ENCODE measurements around the gene IGFBPL1.
A peak's percentile ranks its signal among the peaks of the same experiment; 100 is the strongest.
"Not testable (repeated sequence)": the region's sequence is repeated elsewhere in the genome, so short reads cannot be mapped to it uniquely, and the experiment has no call there.

IGFBPL1 gene, protein sequence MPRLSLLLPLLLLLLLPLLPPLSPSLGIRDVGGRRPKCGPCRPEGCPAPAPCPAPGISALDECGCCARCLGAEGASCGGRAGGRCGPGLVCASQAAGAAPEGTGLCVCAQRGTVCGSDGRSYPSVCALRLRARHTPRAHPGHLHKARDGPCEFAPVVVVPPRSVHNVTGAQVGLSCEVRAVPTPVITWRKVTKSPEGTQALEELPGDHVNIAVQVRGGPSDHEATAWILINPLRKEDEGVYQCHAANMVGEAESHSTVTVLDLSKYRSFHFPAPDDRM

DNA sequence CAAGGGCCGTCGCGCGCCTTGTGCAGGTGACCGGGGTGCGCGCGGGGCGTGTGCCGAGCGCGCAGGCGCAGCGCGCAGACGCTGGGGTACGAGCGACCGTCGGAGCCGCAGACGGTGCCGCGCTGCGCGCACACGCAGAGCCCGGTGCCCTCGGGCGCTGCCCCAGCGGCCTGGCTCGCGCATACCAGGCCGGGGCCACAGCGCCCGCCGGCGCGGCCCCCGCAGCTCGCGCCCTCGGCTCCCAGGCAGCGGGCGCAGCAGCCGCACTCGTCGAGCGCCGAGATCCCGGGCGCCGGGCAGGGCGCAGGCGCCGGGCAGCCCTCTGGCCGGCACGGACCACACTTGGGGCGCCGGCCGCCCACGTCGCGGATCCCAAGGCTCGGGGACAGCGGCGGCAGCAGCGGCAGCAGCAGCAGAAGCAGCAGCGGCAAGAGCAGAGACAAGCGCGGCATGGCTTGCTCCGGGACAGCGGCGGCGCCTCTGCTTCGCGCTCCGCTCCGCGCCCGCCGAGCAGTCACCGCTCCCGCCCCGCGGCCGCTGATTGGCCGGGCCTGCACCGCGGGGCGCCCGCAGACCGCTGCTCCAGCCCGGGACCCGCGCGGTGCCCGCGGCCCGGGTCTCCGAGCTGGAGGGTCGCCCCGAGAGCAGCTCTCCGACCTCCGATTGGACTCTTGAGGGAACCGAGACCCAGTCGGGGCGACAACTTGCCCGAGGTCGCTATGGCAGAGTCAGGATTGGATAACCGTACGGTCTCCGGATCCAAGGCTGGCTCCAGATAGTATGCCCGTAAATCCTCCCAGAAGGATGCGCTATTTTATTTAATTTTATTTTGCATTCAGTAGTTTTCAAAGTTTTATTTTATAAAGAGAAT, at the start of gene IGFBPL1:
Gene IGFBPL1, minus strand, starts transcription at position 482 of the 871 bp plus-strand sequence. Its CDS starts 30 bp downstream, at position 452.
- DNase-seq: peak in 1 of 2 experiments; percentile 18

DNA sequence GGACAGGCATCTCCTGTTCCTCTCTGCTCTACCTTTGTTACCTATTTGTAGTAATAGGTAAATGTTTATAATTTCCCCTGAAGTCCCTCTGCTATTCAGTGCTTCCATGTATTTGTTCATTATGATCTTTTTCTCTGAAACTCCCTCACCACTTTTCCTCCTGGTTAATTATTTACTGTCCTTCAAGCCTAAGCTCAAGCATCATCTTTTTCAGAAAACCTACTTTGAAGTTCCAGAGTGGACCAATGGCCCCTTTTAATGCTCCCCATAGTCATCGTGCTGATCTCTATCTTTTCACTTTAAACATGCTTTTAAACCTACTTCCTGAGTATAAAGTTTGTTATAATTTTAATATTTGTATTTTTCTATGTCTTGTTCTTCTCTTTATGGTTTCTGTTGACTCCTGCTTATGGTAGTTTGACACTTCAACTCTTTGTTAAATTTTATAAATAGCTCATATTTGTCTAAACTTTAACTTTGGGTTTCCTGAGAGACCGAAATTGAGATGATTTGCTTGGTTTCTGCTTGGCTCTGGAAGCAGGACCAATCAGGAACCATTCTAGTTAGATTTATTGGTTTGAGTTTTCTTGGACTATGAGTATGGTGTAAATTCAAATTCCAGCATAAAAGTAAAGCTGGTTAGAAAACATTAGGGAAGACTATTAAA, 48.5 kb upstream of the IGFBPL1 start:
- DNase-seq: not testable (repeated sequence)

DNA sequence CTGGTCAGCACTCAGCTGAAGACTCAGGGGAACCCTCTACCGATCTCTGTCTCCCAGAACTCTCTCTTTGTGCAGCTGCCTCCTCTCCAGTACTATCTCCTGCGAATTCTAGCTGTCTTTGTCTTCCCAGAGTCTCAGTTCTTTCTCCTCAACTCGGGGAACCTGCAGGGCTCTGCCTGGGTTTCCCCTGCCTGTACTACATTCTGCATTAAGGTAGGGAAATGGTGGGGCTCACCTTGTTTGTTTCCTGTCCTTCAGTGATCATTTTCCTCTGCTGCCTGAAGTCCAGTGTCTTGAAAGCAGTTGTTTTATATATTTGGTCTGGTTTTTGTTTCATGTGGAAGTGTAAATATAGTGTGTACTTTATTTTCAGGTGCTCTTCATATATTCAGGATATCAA, 43.1 kb upstream of the IGFBPL1 start:
- no peak for DNase-seq

DNA sequence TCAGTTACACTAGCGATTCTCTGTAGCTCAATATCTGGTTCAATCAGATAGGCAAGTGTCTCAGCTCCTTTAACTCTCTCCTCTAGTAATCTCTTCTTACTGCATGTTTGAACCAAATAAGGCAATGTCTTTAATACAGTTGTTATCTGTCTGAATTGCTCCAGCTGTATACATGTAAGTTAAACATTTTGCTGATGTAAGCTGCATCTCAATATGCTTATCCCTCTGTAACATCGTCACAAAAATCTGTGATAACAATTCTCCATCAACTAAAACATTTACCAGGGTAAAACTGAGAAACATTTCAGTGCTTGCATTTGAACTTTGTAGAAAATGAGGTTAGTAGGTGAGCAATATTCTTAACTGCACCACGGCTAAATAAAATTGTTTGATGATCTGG, 29.6 kb upstream of the IGFBPL1 start:
- DNase-seq: no peak

DNA sequence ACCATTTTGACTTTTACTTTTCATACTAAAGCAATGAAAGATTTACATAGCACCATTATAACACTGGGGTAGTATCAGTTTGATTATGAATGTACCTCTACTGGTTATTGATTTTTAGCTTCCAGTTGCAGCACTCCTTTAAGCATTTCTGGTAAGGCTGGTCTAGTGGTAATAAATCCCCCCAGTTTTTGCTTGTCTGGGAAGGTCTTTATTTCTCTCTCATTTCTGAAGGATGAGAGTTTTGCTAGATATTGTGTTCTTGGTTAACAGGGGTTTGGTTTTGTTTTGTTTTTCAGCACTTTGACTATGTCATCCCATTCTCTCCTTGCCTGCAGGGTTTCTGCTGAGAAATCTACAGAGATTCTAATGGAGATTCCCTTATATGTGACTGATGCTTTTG, 26.9 kb upstream of the IGFBPL1 start:
- no peak for DNase-seq

DNA sequence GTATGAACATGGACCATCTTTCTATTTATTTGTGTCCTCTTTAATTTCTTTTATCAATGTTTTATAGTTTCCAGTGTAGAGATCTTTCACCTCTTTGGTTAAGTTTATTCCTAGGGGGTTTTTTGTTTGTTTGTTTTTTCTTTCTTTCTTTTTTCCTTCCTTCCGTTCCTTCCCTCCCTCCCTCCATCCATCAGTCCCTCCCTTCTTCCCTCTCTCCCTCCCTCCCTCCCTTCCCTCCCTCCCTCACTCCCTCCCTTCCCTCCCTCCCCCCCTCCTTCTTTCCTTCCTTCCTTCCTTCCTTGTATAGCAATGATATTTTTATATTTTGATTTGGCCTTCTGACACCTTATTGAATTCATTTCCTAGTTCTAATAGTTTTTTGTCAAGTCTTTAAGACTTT, 23.4 kb upstream of the IGFBPL1 start:
- no peak for DNase-seq

DNA sequence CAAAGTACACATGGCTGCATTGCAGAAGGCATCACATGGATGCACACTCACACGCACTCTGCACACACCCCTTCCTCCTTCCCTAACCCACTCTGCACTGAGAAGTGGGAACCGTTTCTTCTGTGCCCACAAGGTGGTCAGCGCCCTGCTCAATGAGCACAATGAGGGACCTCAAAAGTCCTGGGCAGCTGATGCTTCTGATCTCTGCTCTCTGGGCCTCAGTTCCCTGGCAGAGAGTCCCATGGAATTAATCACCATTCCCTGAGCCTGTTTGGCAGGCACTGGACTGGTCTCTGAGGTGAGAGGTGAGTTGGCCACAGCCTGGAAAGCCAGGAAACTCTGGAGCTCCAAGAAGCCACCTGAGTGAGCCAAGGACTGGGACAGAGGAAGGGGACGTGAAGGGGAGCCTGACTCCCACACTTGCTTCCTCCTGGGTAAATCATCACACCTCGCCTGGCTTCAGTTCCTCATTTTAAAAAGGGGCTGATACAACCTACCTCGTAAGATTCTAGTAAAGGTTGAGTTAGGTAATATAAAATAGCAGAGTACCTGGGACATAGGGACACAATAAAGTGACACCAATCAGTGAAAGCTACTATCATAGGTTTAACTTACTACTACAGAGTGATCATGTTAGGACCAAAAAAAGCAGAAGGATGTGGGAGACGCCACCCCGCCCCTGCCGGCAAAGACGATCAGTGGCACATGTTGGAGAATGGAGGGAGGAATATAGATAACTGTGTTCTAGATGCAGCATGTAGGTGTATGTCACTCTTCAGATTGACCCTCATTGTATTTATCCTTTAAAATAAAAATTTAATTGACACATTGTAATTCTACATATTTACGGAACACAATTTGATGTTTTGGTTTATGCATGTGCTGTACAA, 21.1 kb upstream of the IGFBPL1 start:
- peak; percentile 67 to 84 for DNase-seq

DNA sequence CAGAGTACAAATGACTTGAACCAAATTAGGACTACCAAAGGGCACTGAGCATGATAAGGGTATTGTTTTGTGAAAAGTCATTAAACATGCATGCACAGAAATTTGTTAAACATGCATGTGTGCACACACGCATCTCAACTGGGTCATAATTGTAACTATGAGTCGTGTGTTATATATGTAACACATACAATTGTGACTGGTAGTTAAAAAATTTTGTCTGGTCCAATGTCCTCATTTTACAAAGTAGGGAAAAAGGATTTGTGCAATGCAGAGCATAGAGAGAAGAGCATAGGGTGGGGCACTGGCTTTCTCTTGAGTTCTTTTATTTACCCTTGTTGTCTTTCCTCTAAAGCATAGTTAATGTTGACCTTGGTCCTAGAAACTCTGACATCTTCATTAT, 19.3 kb upstream of the IGFBPL1 start:
- no peak for DNase-seq

DNA sequence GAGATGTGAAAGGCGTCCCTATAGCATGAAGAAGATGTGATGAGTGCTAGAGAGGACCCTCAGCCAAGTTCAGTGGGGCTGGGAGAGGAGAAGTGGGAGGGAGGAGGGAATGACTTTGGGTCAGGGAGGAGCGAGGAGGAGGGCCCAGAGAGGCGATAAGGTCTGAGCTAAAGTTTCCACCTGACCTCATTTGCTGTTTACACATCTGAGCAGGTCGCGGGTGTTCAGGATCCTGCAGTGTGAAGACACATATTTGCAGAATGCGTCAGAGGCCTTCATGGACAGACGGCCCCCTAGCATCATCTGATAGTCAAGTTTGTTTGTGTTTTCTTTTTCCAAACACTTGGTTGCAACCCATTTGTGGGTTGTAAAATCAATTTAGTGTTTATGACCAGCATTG, 18.9 kb upstream of the IGFBPL1 start:
- no peak for DNase-seq

DNA sequence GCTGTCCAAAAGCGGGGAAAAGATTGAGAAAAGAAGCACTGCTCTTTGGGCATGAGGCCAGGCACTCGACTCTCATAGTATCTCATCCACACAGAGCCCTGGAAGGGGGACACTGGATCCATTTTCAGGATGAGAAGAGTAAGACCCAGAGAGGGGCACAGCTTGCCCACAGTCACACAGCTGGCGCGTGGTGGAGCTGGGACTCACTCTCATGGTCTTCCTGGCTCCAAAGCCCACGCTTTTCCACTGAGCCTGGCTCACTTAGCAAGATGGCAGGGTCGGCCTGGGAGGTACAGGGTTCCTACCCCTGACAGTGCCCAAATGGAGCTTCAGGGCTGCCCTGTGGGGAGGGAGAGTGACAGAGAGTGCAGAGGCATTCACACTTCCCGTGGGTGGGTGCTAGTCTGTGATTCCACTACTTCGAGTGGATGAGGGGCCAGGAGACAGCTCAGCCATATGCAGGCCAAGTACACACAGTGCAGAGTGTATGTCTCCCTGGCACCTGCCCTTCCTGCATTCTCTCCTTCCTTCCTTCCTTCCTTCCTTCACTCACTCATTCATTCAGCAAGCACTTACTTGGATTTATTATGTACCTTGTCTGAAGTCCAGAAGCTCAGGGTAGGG, 18.3 kb upstream of the IGFBPL1 start:
- no peak for DNase-seq

DNA sequence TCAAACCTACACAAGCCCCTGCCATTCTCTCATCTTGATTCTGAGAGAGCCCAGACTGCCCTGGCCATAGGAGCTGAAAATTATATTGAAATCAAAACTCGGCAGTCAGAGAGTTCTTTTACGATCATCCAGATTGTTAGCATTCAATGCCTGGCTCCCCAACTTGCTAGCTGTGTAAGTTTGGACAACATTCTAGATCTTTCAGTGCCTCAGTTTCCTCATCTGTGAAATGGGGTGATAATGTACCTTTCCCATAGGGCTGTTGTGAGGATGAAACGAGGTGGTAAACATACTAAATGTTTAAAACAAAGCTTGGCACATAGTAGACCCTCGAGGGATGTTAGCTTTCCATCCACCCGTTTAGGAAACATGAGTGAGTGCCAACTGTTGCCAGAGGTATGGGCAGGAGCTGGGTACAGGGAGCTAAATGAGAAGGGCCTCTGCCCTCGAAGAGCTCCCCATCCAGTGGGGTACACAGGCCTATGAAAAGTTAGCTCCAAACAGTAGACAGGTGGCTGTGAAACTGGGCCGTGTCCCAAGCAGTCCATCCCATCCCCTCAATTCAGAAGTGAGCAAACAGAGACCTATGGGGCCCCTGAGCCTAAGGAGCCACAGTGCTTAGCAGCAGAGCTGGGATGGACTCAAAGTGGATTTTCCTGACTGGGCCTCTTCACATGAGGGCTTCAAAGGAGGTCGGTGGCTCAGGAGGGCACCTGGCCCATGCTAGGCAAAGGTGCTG, 17.3 kb upstream of the IGFBPL1 start:
- DNase-seq: no peak

DNA sequence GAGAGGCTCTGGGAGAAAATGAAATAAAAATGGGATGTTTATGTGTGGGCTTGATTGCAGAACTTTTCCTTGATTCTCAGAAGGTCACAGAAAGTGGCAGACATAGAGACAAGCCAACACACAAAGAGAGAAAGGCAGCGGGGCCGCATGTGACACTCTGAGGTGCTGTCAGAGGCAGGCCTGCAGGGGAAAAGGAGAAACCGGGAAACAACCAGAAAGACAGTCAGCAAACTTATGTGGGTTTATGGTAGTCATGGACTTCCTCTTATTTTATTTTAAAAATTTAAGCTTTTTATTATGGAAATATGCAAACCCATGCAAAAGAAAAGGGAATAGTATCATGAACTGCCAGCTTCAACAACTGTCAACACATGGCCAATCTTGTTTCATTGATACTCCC, 16.3 kb upstream of the IGFBPL1 start:
- DNase-seq: peak; percentile 63 to 66

DNA sequence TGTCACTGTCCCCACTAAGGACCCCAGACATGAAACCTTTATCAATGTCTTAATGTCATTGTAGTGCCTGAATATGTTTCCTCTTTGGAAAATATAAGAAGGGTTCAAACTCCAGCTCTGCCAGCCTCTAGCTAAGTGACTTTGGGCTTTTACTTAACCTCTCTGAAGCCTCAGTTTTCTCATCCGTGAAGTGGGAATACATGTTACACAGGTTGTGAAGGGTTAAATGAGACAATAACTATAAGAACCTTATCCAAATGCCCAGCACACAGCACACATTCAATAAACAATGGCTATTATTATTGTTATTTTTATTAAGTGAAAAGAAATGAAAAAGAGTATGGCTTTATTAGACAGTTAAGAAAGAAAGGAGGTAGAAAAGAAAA, 15.7 kb upstream of the IGFBPL1 start:
- no peak for DNase-seq

DNA sequence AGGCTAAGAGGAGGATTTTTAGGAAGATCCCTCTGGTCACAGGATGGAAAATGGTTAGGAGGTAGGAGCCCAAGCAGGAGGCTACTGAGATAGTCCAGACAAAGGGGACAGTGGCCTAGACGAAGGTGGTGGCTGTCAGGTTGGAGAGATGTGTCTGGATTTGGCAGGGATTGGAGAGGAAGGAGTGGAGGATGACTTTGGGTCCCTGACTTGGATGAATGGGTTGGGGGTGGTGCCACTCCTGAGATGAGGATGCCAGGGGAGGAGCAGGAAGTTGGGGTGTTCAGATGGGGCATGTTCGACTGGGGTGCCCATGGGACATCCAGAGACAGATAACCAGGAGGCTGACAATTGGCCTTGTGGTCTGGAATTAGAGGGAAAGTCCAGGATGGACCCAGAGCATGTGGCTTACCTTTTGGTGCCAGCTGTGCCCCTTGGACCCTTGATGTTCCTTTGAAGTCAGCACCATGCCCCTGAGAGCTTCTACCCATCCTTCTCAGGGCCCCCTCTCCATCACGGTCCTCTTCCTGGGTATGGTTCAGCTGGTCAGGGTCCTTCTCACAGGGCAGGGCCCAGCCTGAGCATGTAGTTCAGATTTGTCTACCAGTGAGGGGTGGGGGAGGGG, 15.1 kb upstream of the IGFBPL1 start:
- no peak for DNase-seq

DNA sequence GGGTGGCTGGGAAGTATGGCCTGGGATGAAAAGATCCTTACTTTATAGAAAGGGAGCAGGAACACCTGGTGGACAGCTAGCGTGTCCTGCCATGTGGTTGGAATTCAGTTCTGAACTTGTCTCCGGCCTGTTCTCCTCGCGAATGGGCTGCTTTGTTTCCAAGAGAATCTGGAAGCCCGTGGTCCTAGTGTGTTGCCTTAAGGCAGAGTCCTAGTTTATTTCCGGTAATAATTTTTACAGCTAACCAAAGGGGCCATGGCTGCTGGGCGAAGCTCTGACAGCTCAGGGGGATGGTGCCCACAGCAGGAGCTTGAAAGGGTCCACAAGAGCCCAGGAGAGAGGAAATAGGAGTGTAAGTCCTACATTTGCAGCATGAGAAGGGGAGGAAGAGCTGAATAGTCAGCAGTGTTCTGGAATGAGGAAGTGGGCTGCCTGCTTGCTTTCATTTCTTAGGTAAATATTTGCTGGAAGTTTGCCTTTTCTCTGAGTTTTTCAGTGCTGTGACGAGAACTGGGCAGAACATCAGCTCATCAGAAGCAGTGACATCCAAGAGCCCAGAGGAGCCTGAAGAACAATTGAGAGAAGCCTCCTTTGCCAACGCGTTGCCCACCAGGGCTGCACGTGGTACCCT, 13.1 kb upstream of the IGFBPL1 start:
- DNase-seq: peak; percentile 61 to 73

DNA sequence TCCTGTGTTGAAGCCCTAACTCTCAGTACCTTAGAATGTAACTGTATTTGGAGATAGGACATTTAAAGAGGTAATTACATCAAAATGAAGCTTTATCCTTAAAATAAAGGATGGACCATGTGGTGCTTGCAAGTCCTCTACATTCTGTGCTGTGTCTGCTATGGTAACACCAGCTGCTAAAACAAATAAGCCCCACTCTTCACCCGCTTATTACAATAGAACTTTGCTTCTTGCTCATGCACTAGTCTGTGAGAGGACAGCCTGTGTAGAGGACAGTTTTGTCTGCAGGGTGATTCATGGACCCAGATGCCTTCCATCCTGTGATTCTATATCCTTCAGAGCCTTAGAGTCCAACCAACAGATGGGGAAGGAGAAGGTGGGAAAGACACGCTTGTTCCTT, 12.5 kb upstream of the IGFBPL1 start:
- no peak for DNase-seq

DNA sequence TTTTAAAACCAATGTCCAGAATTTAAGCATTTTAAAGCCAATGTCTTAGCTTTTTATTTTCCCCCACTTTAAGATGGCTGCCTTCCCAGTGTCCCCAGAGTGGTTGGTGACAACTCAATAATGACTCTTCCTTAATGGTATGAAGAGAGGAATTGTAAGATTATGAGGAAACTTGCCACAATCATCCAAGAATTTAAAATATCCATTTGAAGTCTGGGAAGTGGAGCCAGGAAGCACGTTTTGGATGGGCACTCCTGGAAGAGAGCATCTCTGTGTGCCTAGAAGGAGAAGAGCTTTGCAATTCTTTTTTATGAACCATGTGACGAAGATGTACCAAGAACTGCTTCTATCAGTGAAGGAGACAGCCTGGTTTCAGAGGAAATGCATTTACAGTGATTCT, 11.3 kb upstream of the IGFBPL1 start:
- no peak for DNase-seq

DNA sequence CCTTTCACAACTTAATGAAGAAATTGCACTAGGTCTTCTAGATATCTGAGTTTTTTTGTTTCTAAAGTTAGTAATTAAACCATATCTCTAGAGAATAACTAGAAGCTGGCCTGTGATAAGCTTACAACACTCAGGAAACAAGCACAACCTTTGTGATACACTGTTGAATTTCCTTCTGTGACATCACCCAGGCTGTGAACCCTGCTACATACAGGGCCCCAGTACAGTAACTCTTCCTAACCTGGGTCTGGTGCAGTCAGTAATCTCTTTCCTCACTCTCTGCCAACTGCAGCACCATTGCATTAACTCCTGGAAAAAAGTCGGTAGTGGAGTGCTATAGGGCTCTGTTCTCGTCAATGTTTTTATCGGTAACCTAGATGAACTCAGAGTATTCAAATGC, 10.6 kb upstream of the IGFBPL1 start:
- DNase-seq: no peak

DNA sequence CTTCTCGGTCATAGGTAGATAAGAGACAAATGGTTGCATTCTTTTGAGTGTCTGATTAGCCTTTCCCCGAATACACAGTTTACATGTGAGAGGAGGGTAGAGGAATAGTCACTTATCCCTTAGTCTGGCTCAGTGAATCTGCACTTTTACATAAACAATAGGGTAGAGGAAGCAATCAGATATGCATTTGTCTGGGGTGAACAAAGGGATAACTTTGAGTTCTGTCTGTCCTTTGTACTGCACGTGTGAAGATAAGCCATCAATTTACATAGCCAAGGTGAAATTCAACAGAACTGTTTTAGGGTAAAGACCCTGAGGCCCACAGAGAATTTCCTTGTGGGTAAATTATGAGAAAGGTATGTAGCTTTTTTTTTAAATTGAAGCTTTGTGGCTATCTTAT, 10.1 kb upstream of the IGFBPL1 start:
- no peak for DNase-seq

DNA sequence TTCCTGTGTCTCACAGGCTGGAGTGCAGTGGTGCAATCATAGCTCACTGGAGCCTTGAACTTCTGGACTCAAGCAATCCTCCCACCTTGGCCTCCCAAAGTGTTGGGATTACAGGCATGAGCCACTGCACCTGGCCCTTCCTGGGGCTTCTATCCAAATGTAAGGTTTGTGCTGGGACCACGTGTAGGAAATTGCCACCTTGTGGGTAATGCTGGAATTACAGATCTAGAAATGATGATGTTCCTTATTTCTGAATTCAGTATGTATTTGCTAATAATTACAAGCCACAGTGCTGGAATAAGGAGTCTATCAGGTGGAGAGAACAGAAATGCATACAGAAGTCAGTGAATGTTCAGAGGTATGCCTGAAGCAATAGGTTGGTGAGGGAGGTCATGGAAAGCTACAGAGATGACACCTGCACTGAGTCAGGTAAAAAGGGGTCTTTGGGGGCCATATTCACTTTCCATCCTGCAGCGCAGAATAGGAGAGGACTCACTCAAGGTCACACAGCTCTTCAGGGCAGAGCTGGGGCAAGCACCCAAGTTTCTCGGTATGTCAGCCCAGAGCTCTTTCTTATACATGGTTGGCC, 8.8 kb upstream of the IGFBPL1 start:
- peak; percentile 55 to 68 for DNase-seq
